Suprapubic skin (tissue), 4 donors: ENCODE results near the gene SLC35F1.

Experiments used
- EP300 ChIP-seq: sonication (generic); formaldehyde crosslinking; IDR thresholded peaks from one replicate; pipeline ENCODE4 v1.6.1; 2017; ENCODE audit warnings: antibody characterized with exemption
- POLR2A ChIP-seq, 2 donors: fragments of 450-650 bp; IDR thresholded peaks; one replicate each; pipeline ENCODE4 v1.6.1; 2017; ENCODE audit warnings: antibody characterized with exemption in 2 of 2, mild to moderate bottlenecking in 2 of 2, moderate library complexity in 2 of 2
- POLR2AphosphoS5 ChIP-seq, 3 donors: sonication (generic); formaldehyde crosslinking; IDR thresholded peaks; one replicate each; pipeline ENCODE4 v1.6.1; 2017; ENCODE audit warnings: antibody characterized with exemption in 3 of 3
- TF ChIP-seq, protein P1 (sequence below), 2 donors: fragments of 200-600 bp in 1 of 2; fragments of 450-650 bp in 1 of 2; sonication (generic) in 1 of 2; IDR thresholded peaks; one replicate each; pipeline ENCODE4 v1.5.1; 2016 to 2019; ENCODE audit warnings: antibody characterized with exemption in 2 of 2, mild to moderate bottlenecking in 1 of 2, moderate library complexity in 1 of 2

GRCh38 chr6:118325220-118325860 lies 418.3 kb downstream of the SLC35F1 start:
- TF ChIP-seq, protein P1, sequence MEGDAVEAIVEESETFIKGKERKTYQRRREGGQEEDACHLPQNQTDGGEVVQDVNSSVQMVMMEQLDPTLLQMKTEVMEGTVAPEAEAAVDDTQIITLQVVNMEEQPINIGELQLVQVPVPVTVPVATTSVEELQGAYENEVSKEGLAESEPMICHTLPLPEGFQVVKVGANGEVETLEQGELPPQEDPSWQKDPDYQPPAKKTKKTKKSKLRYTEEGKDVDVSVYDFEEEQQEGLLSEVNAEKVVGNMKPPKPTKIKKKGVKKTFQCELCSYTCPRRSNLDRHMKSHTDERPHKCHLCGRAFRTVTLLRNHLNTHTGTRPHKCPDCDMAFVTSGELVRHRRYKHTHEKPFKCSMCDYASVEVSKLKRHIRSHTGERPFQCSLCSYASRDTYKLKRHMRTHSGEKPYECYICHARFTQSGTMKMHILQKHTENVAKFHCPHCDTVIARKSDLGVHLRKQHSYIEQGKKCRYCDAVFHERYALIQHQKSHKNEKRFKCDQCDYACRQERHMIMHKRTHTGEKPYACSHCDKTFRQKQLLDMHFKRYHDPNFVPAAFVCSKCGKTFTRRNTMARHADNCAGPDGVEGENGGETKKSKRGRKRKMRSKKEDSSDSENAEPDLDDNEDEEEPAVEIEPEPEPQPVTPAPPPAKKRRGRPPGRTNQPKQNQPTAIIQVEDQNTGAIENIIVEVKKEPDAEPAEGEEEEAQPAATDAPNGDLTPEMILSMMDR (IDR thresholded peaks at IDR 0.05): no peak
- TF ChIP-seq POLR2A (IDR thresholded peaks at IDR 0.05) (no peak), POLR2AphosphoS5 (IDR thresholded peaks at IDR 0.05) (no peak), EP300 (no peak)
